Putamen (tissue), 1 donor: Measurements from ENCODE around the gene B9D1.
"Not testable (repeated sequence)": the region's sequence is repeated elsewhere in the genome, so short reads cannot be mapped to it uniquely, and the experiment has no call there.

Experiments used
- DNase-seq: peaks from one replicate; pipeline ENCODE4 v3.0.0-alpha.2; 2016; ENCODE audit warnings: low spot score

The B9D1 gene

GRCh38 chr17:19359151-19359550 is 3.4 kb downstream of the B9D1 start:
- DNase-seq: no peak

- no peak for DNase-seq
Observed at GRCh38 chr17:19357761-19358160, 4.8 kb downstream of the B9D1 start.

GRCh38 chr17:19357351-19357750 is 5.2 kb downstream of the B9D1 start:
- DNase-seq: no peak

GRCh38 chr17:19354748-19355147 is 7.8 kb downstream of the B9D1 start:
- DNase-seq: no peak

- DNase-seq: not testable (repeated sequence)
Observed at GRCh38 chr17:19353401-19353800, 9.1 kb downstream of the B9D1 start.

GRCh38 chr17:19348806-19349205 is 13.7 kb downstream of the B9D1 start:
- no peak for DNase-seq

- no peak for DNase-seq
Observed at GRCh38 chr17:19348081-19348650, 14.4 kb downstream of the B9D1 start.

GRCh38 chr17:19347323-19348080 is 15.0 kb downstream of the B9D1 start:
- no peak for DNase-seq

GRCh38 chr17:19346351-19347255 is 15.9 kb downstream of the B9D1 start:
- DNase-seq: peak; percentile 69

- no peak for DNase-seq
Observed at GRCh38 chr17:19345486-19346350, 16.8 kb downstream of the B9D1 start.

GRCh38 chr17:19345067-19345460 is 17.5 kb downstream of the B9D1 start:
- no peak for DNase-seq

GRCh38 chr17:19344311-19345066 is 18.0 kb downstream of the B9D1 start:
- no peak for DNase-seq

GRCh38 chr17:19343671-19344151 is 18.8 kb downstream of the B9D1 start:
- DNase-seq: no peak

- no peak for DNase-seq
Observed at GRCh38 chr17:19343256-19343630, 19.3 kb downstream of the B9D1 start.

- DNase-seq: no peak
Observed at GRCh38 chr17:19342611-19343255, 19.8 kb downstream of the B9D1 start.

- DNase-seq: no peak
Observed at GRCh38 chr17:19341641-19342610, 20.6 kb downstream of the B9D1 start.

- no peak for DNase-seq
Observed at GRCh38 chr17:19341211-19341631, 21.3 kb downstream of the B9D1 start.

GRCh38 chr17:19339341-19339815 is 23.1 kb downstream of the B9D1 start:
- no peak for DNase-seq
